ENCODE measurements around the gene PLEKHM2.

GRCh38 chr1:15707239-15707925 lies 23.3 kb downstream of the PLEKHM2 start:
- TF ChIP-seq ZNF274 (IDR thresholded peaks at IDR 0.05; ENCODE audit: low read depth, low read length) (no peak), YY1 (IDR thresholded peaks at IDR 0.05; ENCODE audit: insufficient read depth, insufficient read length) (no peak), SUZ12 (IDR thresholded peaks at IDR 0.05; ENCODE audit: extremely low read depth, insufficient read depth, insufficient read length) (no peak)
